DND-41 (cell line): Measurements from ENCODE around the gene IL7R.

Experiments
- CTCF ChIP-seq: IDR thresholded peaks from 2 replicates; pipeline ENCODE4 v1.5.1; 2012; ENCODE audit warnings: borderline replicate concordance, low read length, moderate library complexity, mild to moderate bottlenecking; ENCODE audit not compliant: poor library complexity, severe bottlenecking; ENCODE audit errors: extremely low read depth
- EZH2 ChIP-seq: IDR thresholded peaks from 3 replicates; pipeline ENCODE4 v1.6.1; 2012; ENCODE audit warnings: borderline replicate concordance, low read depth, mild to moderate bottlenecking, moderate library complexity, low read length, inconsistent platforms; ENCODE audit not compliant: severe bottlenecking

GRCh38 chr5:35835796-35836742 lies 20.6 kb upstream of the IL7R start:
- no peak for TF ChIP-seq EZH2
- TF ChIP-seq CTCF, result no peak
